H1 (cell line): ENCODE results near the gene PRSS38. TPM values are rescaled to one million over a fixed set of nuclear protein-coding genes. Genes with fewer than 3 reads are reported as not detected.

Experiments
- CTCF ChIA-PET: fragments of 300-600 bp; sonication (Branson Sonifier 250); formaldehyde crosslinking; loops from one replicate; lab custom pipeline; 2021; ENCODE audit not compliant: partially characterized antibody; lab: Charles Lee
- POLR2A ChIA-PET: fragments of 300-600 bp; sonication (Branson Sonifier 250); formaldehyde crosslinking; loops from one replicate; lab custom pipeline; 2021; ENCODE audit warnings: inconsistent platforms; ENCODE audit not compliant: partially characterized antibody; lab: Charles Lee
- DNase-seq, 2 experiments: peaks; one replicate each; pipeline versions ENCODE4 v3.0.0 to v3.0.0-alpha.2; 2010 to 2022; ENCODE audit warnings: low spot score in 2 of 2, low read depth in 1 of 2, mixed read lengths in 1 of 2
- FAIRE-seq: peaks from 2 replicates; lab custom pipeline; 2011; peaks lifted over from hg19 to GRCh38; lab: Jason Lieb, UNC
- H2AFZ ChIP-seq: 2 replicates; pipeline ENCODE4 v1.8.1; 2012; ENCODE audit warnings: low read length, inconsistent platforms
- H2AK5ac ChIP-seq: 2 replicates; pipeline ENCODE4 v1.6.1; 2013; ENCODE audit warnings: low read depth, low read length
- H2BK120ac ChIP-seq: replicated peaks from 2 replicates; pipeline ENCODE3; 2013; ENCODE audit warnings: low read depth, low read length, inconsistent platforms
- H2BK12ac ChIP-seq: 2 replicates; pipeline ENCODE4 v1.6.1; 2013; ENCODE audit warnings: low read depth, low read length
- H2BK15ac ChIP-seq: 2 replicates; pipeline ENCODE4 v1.6.1; 2013; ENCODE audit warnings: low read length
- H2BK20ac ChIP-seq: 2 replicates; pipeline ENCODE4 v1.6.1; 2013; ENCODE audit warnings: low read length
- H2BK5ac ChIP-seq: 2 replicates; pipeline ENCODE4 v1.6.1; 2013; ENCODE audit warnings: low read depth, low read length
- H3K14ac ChIP-seq: 2 replicates; pipeline ENCODE4 v1.6.1; 2013; ENCODE audit warnings: inconsistent platforms; ENCODE audit not compliant: insufficient read length
- H3K18ac ChIP-seq: 2 replicates; pipeline ENCODE4 v1.6.1; 2013; ENCODE audit warnings: low read length; ENCODE audit errors: extremely low read depth
- H3K23ac ChIP-seq: 2 replicates; pipeline ENCODE4 v1.6.1; 2013; ENCODE audit warnings: inconsistent platforms; ENCODE audit not compliant: insufficient read length
- H3K23me2 ChIP-seq: 2 replicates; pipeline ENCODE4 v1.6.1; 2013; ENCODE audit warnings: low read depth, low read length
- H3K27ac ChIP-seq: 2 replicates; pipeline ENCODE4 v1.6.1; 2011; ENCODE audit warnings: low read depth, low read length, inconsistent platforms
- H3K27me3 ChIP-seq, 4 experiments: replicated peaks in 1 of 4; 1 replicate in 1 of 4; 2 replicates in 3 of 4; pipeline versions ENCODE4 v1.6.1 to v1.8.1; 2011 to 2013; ENCODE audit warnings: low read length in 3 of 4, mild to moderate bottlenecking in 3 of 4, inconsistent platforms in 2 of 4, mixed read lengths in 2 of 4, moderate library complexity in 1 of 4; ENCODE audit not compliant: control insufficient read depth in 3 of 4, insufficient read depth in 3 of 4; ENCODE audit errors: extremely low read depth in 1 of 4
- H3K36me3 ChIP-seq, 4 experiments: 2 replicates each; pipeline versions ENCODE4 v1.6.1 to v1.8.1; 2011 to 2013; ENCODE audit warnings: mild to moderate bottlenecking in 4 of 4, low read length in 3 of 4, moderate library complexity in 2 of 4, control low read depth in 1 of 4, inconsistent platforms in 1 of 4; ENCODE audit not compliant: insufficient read depth in 4 of 4, control insufficient read depth in 2 of 4
- H3K4ac ChIP-seq: replicated peaks from 2 replicates; pipeline ENCODE3; 2013; ENCODE audit warnings: low read length, low read depth, mixed read lengths, inconsistent platforms; ENCODE audit not compliant: insufficient read length
- H3K4me1 ChIP-seq, 4 experiments: replicated peaks in 1 of 4; 1 replicate in 1 of 4; 2 replicates in 3 of 4; pipeline versions ENCODE4 v1.6.1 to v1.8.1; 2011 to 2013; ENCODE audit warnings: low read length in 3 of 4, inconsistent platforms in 2 of 4, mixed read lengths in 1 of 4; ENCODE audit not compliant: insufficient read depth in 4 of 4, control insufficient read depth in 3 of 4
- H3K4me2 ChIP-seq, 2 experiments: 2 replicates each; pipeline versions ENCODE4 v1.6.1 to v1.8.1; 2011 to 2013; ENCODE audit warnings: low read depth in 2 of 2, low read length in 2 of 2, control low read depth in 1 of 2, inconsistent platforms in 1 of 2, mild to moderate bottlenecking in 1 of 2; ENCODE audit not compliant: insufficient read depth in 1 of 2
- H3K4me3 ChIP-seq, 4 experiments: fragments of 200-600, 300-600 bp in 1 of 4; sonication (generic), shearing (Covaris generic), sonication (Bioruptor Twin) in 1 of 4; 2 replicates each; pipeline versions ENCODE4 v1.5.1 to v1.8.1; 2011 to 2016; ENCODE audit warnings: low read length in 4 of 4, low read depth in 3 of 4, control low read depth in 2 of 4, inconsistent platforms in 2 of 4, mild to moderate bottlenecking in 2 of 4, mixed read lengths in 1 of 4, moderate library complexity in 1 of 4; ENCODE audit not compliant: insufficient read depth in 2 of 4; ENCODE audit errors: extremely low read depth in 1 of 4
- H3K56ac ChIP-seq: replicated peaks from 2 replicates; pipeline ENCODE3; 2013; ENCODE audit warnings: low read depth, mild to moderate bottlenecking, mixed read lengths, low read length, inconsistent platforms; ENCODE audit not compliant: insufficient read length
- H3K79me1 ChIP-seq: 2 replicates; pipeline ENCODE4 v1.6.1; 2013; ENCODE audit warnings: low read depth, low read length, control low read depth
- H3K79me2 ChIP-seq, 2 experiments: 2 replicates each; pipeline versions ENCODE4 v1.6.1 to v1.8.1; 2012 to 2013; ENCODE audit warnings: low read length in 2 of 2, mild to moderate bottlenecking in 2 of 2, inconsistent platforms in 1 of 2; ENCODE audit not compliant: insufficient read depth in 2 of 2, control insufficient read depth in 1 of 2
- H3K9ac ChIP-seq, 4 experiments: replicated peaks in 1 of 4; 1 replicate in 1 of 4; 2 replicates in 3 of 4; pipeline versions ENCODE4 v1.6.1 to v1.8.1; 2011 to 2013; ENCODE audit warnings: low read depth in 3 of 4, low read length in 3 of 4, control low read depth in 2 of 4, mild to moderate bottlenecking in 2 of 4, moderate library complexity in 2 of 4, inconsistent platforms in 1 of 4; ENCODE audit errors: extremely low read depth in 1 of 4
- H3K9me3 ChIP-seq, 2 experiments: 2 replicates each; pipeline versions ENCODE4 v1.6.1 to v1.8.1; 2012 to 2013; ENCODE audit warnings: mild to moderate bottlenecking in 2 of 2, moderate library complexity in 2 of 2, control low read depth in 1 of 2, inconsistent platforms in 1 of 2, low read depth in 1 of 2, low read length in 1 of 2, mixed read lengths in 1 of 2; ENCODE audit not compliant: insufficient read depth in 2 of 2
- H4K20me1 ChIP-seq, 2 experiments: replicated peaks in 1 of 2; 2 replicates each; pipeline versions ENCODE3 to v1.8.1; 2011 to 2013; ENCODE audit warnings: inconsistent platforms in 2 of 2, low read length in 2 of 2, mild to moderate bottlenecking in 1 of 2; ENCODE audit not compliant: insufficient read depth in 2 of 2, control insufficient read depth in 1 of 2
- H4K5ac ChIP-seq: 2 replicates; pipeline ENCODE4 v1.6.1; 2013; ENCODE audit warnings: low read length, low read depth, mixed read lengths, inconsistent platforms; ENCODE audit not compliant: insufficient read length
- H4K8ac ChIP-seq: 2 replicates; pipeline ENCODE4 v1.8.0; 2013; ENCODE audit warnings: mild to moderate bottlenecking, moderate library complexity, low read length, inconsistent platforms; ENCODE audit not compliant: insufficient read depth; ENCODE audit errors: extremely low read depth
- H4K91ac ChIP-seq: replicated peaks from 2 replicates; pipeline ENCODE3; 2013; ENCODE audit warnings: low read length, mixed read lengths, inconsistent platforms; ENCODE audit not compliant: insufficient read length
- ATF2 ChIP-seq: IDR thresholded peaks from 2 replicates; pipeline ENCODE4 v1.6.1; 2012; ENCODE audit warnings: low read length, inconsistent platforms
- CHD1 ChIP-seq: IDR thresholded peaks from 2 replicates; pipeline ENCODE4 v1.6.1; 2012; ENCODE audit warnings: low read depth, low read length, improper control_type of control experiment
- JUN ChIP-seq: IDR thresholded peaks from 2 replicates; pipeline ENCODE4 v1.6.1; 2011; ENCODE audit warnings: low read depth, mild to moderate bottlenecking, improper control_type of control experiment, low read length
- KDM5A ChIP-seq: fragments of 200-600 bp; IDR thresholded peaks from 2 replicates; pipeline ENCODE4 v1.7.1; 2012; ENCODE audit warnings: mild to moderate bottlenecking, low read length, inconsistent platforms, mixed read lengths
- NRF1 ChIP-seq: IDR thresholded peaks from 2 replicates; pipeline ENCODE4 v1.6.1; 2011; ENCODE audit warnings: mild to moderate bottlenecking, low read depth, low read length, improper control_type of control experiment
- SIRT6 ChIP-seq: IDR thresholded peaks from one replicate; pipeline ENCODE4 v1.7.1; 2012; ENCODE audit warnings: low read length, inconsistent platforms
- TCF12 ChIP-seq: IDR thresholded peaks from 2 replicates; pipeline ENCODE4 v1.6.1; 2011; ENCODE audit warnings: low read depth, mild to moderate bottlenecking, low read length
- ZNF274 ChIP-seq: IDR thresholded peaks from 2 replicates; pipeline ENCODE4 v1.7.0; 2012; ENCODE audit warnings: low read length, borderline replicate concordance; ENCODE audit errors: extremely low read depth
- WGBS, 2 experiments: shearing (Covaris generic) in 1 of 2; methylation state at CpG; one replicate each; pipeline versions ENCODE4 v1.1.6 to v1.1.7; 2013 to 2015; ENCODE audit warnings: low lambda C conversion rate in 2 of 2, mixed read lengths in 2 of 2, inconsistent platforms in 1 of 2, low coverage in 1 of 2, missing lambda C conversion rate in 1 of 2; ENCODE audit not compliant: insufficient replicate concordance in 2 of 2, insufficient coverage in 1 of 2, insufficient read length in 1 of 2; ENCODE audit errors: extremely low coverage in 1 of 2, missing lambda C conversion rate in 1 of 2; 5-methylcytosine and 5-hydroxymethylcytosine counted together
- polyA plus RNA-seq, 7 experiments: library from polyadenylated mRNA; depleted of rRNA in 3 of 7; stranded (reverse) in 5 of 7; unstranded in 2 of 7; fragments of >200 nt in 5 of 7; fragments of 200-250 nt in 2 of 7; gene quantifications; 1 replicate in 5 of 7; 2 replicates in 1 of 7; 4 replicates in 1 of 7; pipeline versions ENCODE4 v1.2.1 to v1.2.3, GENCODE V29; 2011 to 2013; ENCODE audit warnings: missing spikeins in 2 of 7, mixed read lengths in 2 of 7
- total RNA-seq: library from RNA; stranded (reverse); fragmentation: NEBNext Ultra II Directional; extraction: Animal tissue kit (Norgen Biotek cat#: 25700); gene quantifications from 2 replicates; pipeline ENCODE4 v1.2.1, GENCODE V29; 2021

Gene PRSS38
- total and polyA plus RNA-seq, 2 of the 8 experiments (the other 6 are each of a cell fraction or from before 2014, with no cell fraction given) = not detected

- CTCF ChIA-PET = interaction anchor here (1.3 to 5.0 kb wide), 3 partner anchors 9 to 170 kb away, joined by 3 to 51 read pairs (median 6); no protein-coding TSS in a partner anchor
- Histone ChIP-seq H3K4me3 (no peak overlapping the region), H2BK120ac (no peak overlapping the region), H3K18ac (no peak overlapping the region), H3K4me2 (no peak overlapping the region), H4K8ac (no peak overlapping the region; the same call in 1 of the 2 replicates), H2AK5ac (no peak overlapping the region), H2BK15ac (no peak overlapping the region), H3K9me3 (no peaks in the 10 kb centered on the region), H3K9ac (no peak overlapping the region), H4K5ac (no peak overlapping the region), H4K91ac (no peak overlapping the region), H4K20me1 (peaks cover 0 to 22% of the 10 kb centered on the region in 2 experiments), H3K23me2 (no peaks in the 10 kb centered on the region), H3K4ac (no peak overlapping the region), H2AFZ (no peak overlapping the region), H2BK20ac (no peak overlapping the region), H3K23ac (no peak overlapping the region), H3K14ac (no peak overlapping the region), H3K79me2 (no peaks in the 10 kb centered on the region), H2BK12ac (no peak overlapping the region), H3K27ac (no peak overlapping the region), H3K36me3 (peaks cover 6 to 25% (median 18%) of the 10 kb centered on the region in 4 experiments; a peak in 6 of 8 replicates), H3K27me3 (no peaks in the 10 kb centered on the region), H3K79me1 (peaks cover 10% of the 10 kb centered on the region), H2BK5ac (no peak overlapping the region), H3K56ac (no peak overlapping the region), H3K4me1 (no peaks in the 10 kb centered on the region)
- POLR2A ChIA-PET = no interaction called here
- FAIRE-seq = no peak
- DNase-seq = no peak
- 93% methylated on average over 7 of the region's 7 CpGs; no CpG with 5 or more reads in 1 of the 2 experiments for WGBS, 2 experiments
- TF ChIP-seq CHD1 (no peak), ZNF274 (no peak), KDM5A (no peak), JUN (no peak), SIRT6 (no peak), ATF2 (no peak), NRF1 (no peak), TCF12 (no peak)
Observed at GRCh38 chr1:227771771-227772170, 43.7 kb upstream of the PRSS38 start.
